Activated CD8-positive, alpha-beta T cell treated with anti-CD3 and anti-CD28 coated beads for 36 hours (primary cell): ENCODE results near the gene LRMDA. TPM values are rescaled to one million over a fixed set of nuclear protein-coding genes. Genes with fewer than 3 reads are reported as not detected.

ENCODE experiments used
- ATAC-seq: fragments of 200-7000 bp; cut with Tn5 transposase; one replicate; pipeline ENCODE4 v1.10.0; 2021; ENCODE audit warnings: mild to moderate bottlenecking, moderate library complexity
- CTCF ChIA-PET: fragments of 350-600 bp; sonication (Branson Sonifier 250); formaldehyde crosslinking; loops from one replicate; lab custom pipeline; 2021; ENCODE audit warnings: antibody characterized with exemption; lab: Charles Lee
- POLR2A ChIA-PET: fragments of 350-600 bp; sonication (Branson Sonifier 250); formaldehyde crosslinking; loops from one replicate; lab custom pipeline; 2021; ENCODE audit warnings: antibody characterized with exemption; lab: Charles Lee
- DNase-seq: peaks from one replicate; pipeline ENCODE4 v3.0.0-alpha.2; 2020
- H3K27ac Mint-ChIP-seq: one replicate; pipeline ENCODE4 v1.8.0; 2021; ENCODE audit warnings: mild to moderate bottlenecking, mixed read lengths
- H3K27me3 Mint-ChIP-seq: one replicate; pipeline ENCODE4 v1.8.0; 2021; ENCODE audit warnings: mixed read lengths
- H3K36me3 Mint-ChIP-seq: one replicate; pipeline ENCODE4 v1.8.0; 2021; ENCODE audit warnings: low read depth, mixed read lengths
- H3K4me1 Mint-ChIP-seq: one replicate; pipeline ENCODE4 v1.8.0; 2021; ENCODE audit warnings: low read depth, mixed read lengths
- H3K4me3 Mint-ChIP-seq: one replicate; pipeline ENCODE4 v1.8.0; 2021; ENCODE audit warnings: mild to moderate bottlenecking, moderate library complexity, mixed read lengths
- H3K9me3 Mint-ChIP-seq: one replicate; pipeline ENCODE4 v1.8.0; 2021; ENCODE audit warnings: mixed read lengths
- CTCF ChIP-seq: fragments of 200-600 bp; IDR thresholded peaks from one replicate; pipeline ENCODE4 v1.8.0; 2022; ENCODE audit warnings: antibody characterized with exemption, mild to moderate bottlenecking
- intact Hi-C: fragments of 100-400 bp; cut with micrococcal nuclease; formaldehyde crosslinking; loops from one replicate; pipeline ENCODE4 v1.10.0; 2022
- total RNA-seq, 2 experiments: library from RNA; stranded (reverse); gene quantifications; one replicate each; pipeline ENCODE4 v1.2.3, GENCODE V29; 2021

The LRMDA gene
- total RNA-seq, 2 experiments from 2014 or later: not detected

- ATAC-seq (no peak), DNase-seq (no peak)
- POLR2A ChIA-PET: no interaction called here
- no peak overlapping the region for H3K27ac Mint-ChIP-seq
- H3K9me3 Mint-ChIP-seq: no peaks in the 10 kb centered on the region
- intact Hi-C loops: no loop called here
- TF ChIP-seq CTCF: no peak
- CTCF ChIA-PET: no interaction called here
- H3K27me3 Mint-ChIP-seq: peaks cover 2% of the 10 kb centered on the region
- H3K4me3 Mint-ChIP-seq: no peak overlapping the region
- no peaks in the 10 kb centered on the region for H3K4me1 Mint-ChIP-seq
- no peaks in the 10 kb centered on the region for H3K36me3 Mint-ChIP-seq
These were observed 262.8 kb downstream of the LRMDA start for GRCh38 chr10:75694269-75694668.

- DNase-seq: no peak
- TF ChIP-seq CTCF: no peak
- no peaks in the 10 kb centered on the region for H3K9me3 Mint-ChIP-seq
- H3K4me1 Mint-ChIP-seq: no peaks in the 10 kb centered on the region
- no peak overlapping the region for H3K27ac Mint-ChIP-seq
- ChIA-PET CTCF (no interaction called here), POLR2A (no interaction called here)
- no peaks in the 10 kb centered on the region for H3K36me3 Mint-ChIP-seq
- intact Hi-C loops: no loop called here
- no peak for ATAC-seq
- H3K27me3 Mint-ChIP-seq: peaks cover 2% of the 10 kb centered on the region
- H3K4me3 Mint-ChIP-seq: no peak overlapping the region
These were observed 263.4 kb downstream of the LRMDA start for GRCh38 chr10:75694790-75695189.

- H3K4me1 Mint-ChIP-seq: no peaks in the 10 kb centered on the region
- CTCF ChIA-PET: no interaction called here
These were observed 264.6 kb downstream of the LRMDA start for GRCh38 chr10:75695994-75696393.

GRCh38 chr10:75696536-75696935 lies 265.1 kb downstream of the LRMDA start:
- CTCF ChIA-PET: no interaction called here
- H3K4me3 Mint-ChIP-seq: no peak overlapping the region
- TF ChIP-seq CTCF: no peak
- POLR2A ChIA-PET: no interaction called here
- H3K36me3 Mint-ChIP-seq: no peaks in the 10 kb centered on the region
- no peak for DNase-seq
- no peak for ATAC-seq
- intact Hi-C loops: no loop called here
- no peak overlapping the region for H3K27ac Mint-ChIP-seq
- no peaks in the 10 kb centered on the region for H3K4me1 Mint-ChIP-seq
- H3K9me3 Mint-ChIP-seq: no peaks in the 10 kb centered on the region
- H3K27me3 Mint-ChIP-seq: peaks cover 2% of the 10 kb centered on the region

More at GRCh38 chr10:75695994-75696393, 264.6 kb downstream of the LRMDA start:
- no peak overlapping the region for H3K4me3 Mint-ChIP-seq
- H3K9me3 Mint-ChIP-seq: no peaks in the 10 kb centered on the region
- peaks cover 2% of the 10 kb centered on the region for H3K27me3 Mint-ChIP-seq
- TF ChIP-seq CTCF: no peak
- H3K36me3 Mint-ChIP-seq: no peaks in the 10 kb centered on the region
- intact Hi-C loops: no loop called here
- ATAC-seq (no peak), DNase-seq (no peak)
- H3K27ac Mint-ChIP-seq: no peak overlapping the region
- POLR2A ChIA-PET: no interaction called here

GRCh38 chr10:75703191-75703854 lies 271.9 kb downstream of the LRMDA start:
- POLR2A ChIA-PET: no interaction called here

More at GRCh38 chr10:75703191-75703854, 271.9 kb downstream of the LRMDA start:
- ATAC-seq: no peak
- TF ChIP-seq CTCF: no peak
- no peak for DNase-seq
- CTCF ChIA-PET: no interaction called here
- Mint-ChIP-seq H3K27ac (no peak overlapping the region), H3K27me3 (peaks cover 9% of the 10 kb centered on the region), H3K4me1 (no peaks in the 10 kb centered on the region), H3K9me3 (no peaks in the 10 kb centered on the region), H3K36me3 (no peaks in the 10 kb centered on the region), H3K4me3 (no peak overlapping the region)
- intact Hi-C loops: no loop called here
